H9 (cell line): ENCODE measurements around the gene DNAJC10. TPM values are rescaled to one million over a fixed set of nuclear protein-coding genes. Genes with fewer than 3 reads are reported as not detected.

ENCODE experiments used
- DNase-seq: peaks from one replicate; pipeline ENCODE4 v3.0.0-alpha.2; 2017
- H2AFZ ChIP-seq: one replicate; pipeline ENCODE4 v1.6.1; 2013; ENCODE audit warnings: mild to moderate bottlenecking, low read length, control low read depth, moderate library complexity
- H2AK5ac ChIP-seq: 2 replicates; pipeline ENCODE4 v1.6.1; 2013; ENCODE audit warnings: low read length, control low read depth, mixed read lengths; ENCODE audit not compliant: insufficient read length
- H2BK120ac ChIP-seq: one replicate; pipeline ENCODE4 v1.6.1; 2013; ENCODE audit warnings: low read depth, mild to moderate bottlenecking, low read length, control low read depth, inconsistent platforms; ENCODE audit not compliant: poor library complexity, severe bottlenecking
- H2BK12ac ChIP-seq: 2 replicates; pipeline ENCODE4 v1.6.1; 2013; ENCODE audit warnings: low read length, control low read depth, mixed read lengths, low read depth; ENCODE audit not compliant: insufficient read length
- H2BK15ac ChIP-seq: 2 replicates; pipeline ENCODE4 v1.6.1; 2013; ENCODE audit warnings: low read depth, low read length, control low read depth
- H2BK20ac ChIP-seq: one replicate; pipeline ENCODE4 v1.6.1; 2013; ENCODE audit warnings: low read depth, mild to moderate bottlenecking, low read length, control low read depth, inconsistent platforms; ENCODE audit not compliant: poor library complexity, severe bottlenecking
- H2BK5ac ChIP-seq: 2 replicates; pipeline ENCODE4 v1.6.1; 2013; ENCODE audit warnings: low read length, control low read depth, mixed read lengths; ENCODE audit not compliant: insufficient read length
- H3K14ac ChIP-seq: 2 replicates; pipeline ENCODE4 v1.6.1; 2013; ENCODE audit warnings: low read length, control low read depth; ENCODE audit not compliant: insufficient read depth
- H3K18ac ChIP-seq: 2 replicates; pipeline ENCODE4 v1.6.1; 2013; ENCODE audit warnings: low read depth, mild to moderate bottlenecking, mixed read lengths, low read length, control low read depth; ENCODE audit not compliant: insufficient read length
- H3K23ac ChIP-seq: 2 replicates; pipeline ENCODE4 v1.6.1; 2013; ENCODE audit warnings: low read length, control low read depth, mixed read lengths, low read depth; ENCODE audit not compliant: insufficient read length
- H3K23me2 ChIP-seq: 2 replicates; pipeline ENCODE4 v1.6.1; 2013; ENCODE audit warnings: low read depth, mild to moderate bottlenecking, mixed read lengths, low read length, control low read depth; ENCODE audit not compliant: insufficient read length, poor library complexity, severe bottlenecking
- H3K27ac ChIP-seq: 2 replicates; pipeline ENCODE4 v1.5.1; 2013; ENCODE audit warnings: low read length, control low read depth, mixed read lengths, low read depth; ENCODE audit not compliant: insufficient read length
- H3K27me3 ChIP-seq: 2 replicates; pipeline ENCODE4 v1.6.1; 2013; ENCODE audit warnings: low read length, control low read depth, inconsistent platforms; ENCODE audit not compliant: insufficient read depth
- H3K4ac ChIP-seq: 2 replicates; pipeline ENCODE4 v1.6.1; 2013; ENCODE audit warnings: low read depth, mild to moderate bottlenecking, control low read depth, inconsistent platforms, low read length, moderate library complexity
- H3K4me1 ChIP-seq: 2 replicates; pipeline ENCODE4 v1.6.1; 2013; ENCODE audit warnings: low read length, control low read depth, inconsistent platforms; ENCODE audit not compliant: insufficient read depth
- H3K4me2 ChIP-seq: 2 replicates; pipeline ENCODE4 v1.6.1; 2013; ENCODE audit warnings: low read length, control low read depth, mixed read lengths; ENCODE audit not compliant: insufficient read length, insufficient read depth
- H3K56ac ChIP-seq: 2 replicates; pipeline ENCODE4 v1.6.1; 2013; ENCODE audit warnings: low read depth, mild to moderate bottlenecking, mixed read lengths, low read length, control low read depth; ENCODE audit not compliant: insufficient read length
- H3K79me1 ChIP-seq: 2 replicates; pipeline ENCODE4 v1.6.1; 2013; ENCODE audit warnings: low read depth, mild to moderate bottlenecking, moderate library complexity, low read length, control low read depth, inconsistent platforms; ENCODE audit not compliant: insufficient read depth, poor library complexity, severe bottlenecking
- H3K79me2 ChIP-seq: 2 replicates; pipeline ENCODE4 v1.6.1; 2013; ENCODE audit warnings: low read length, control low read depth, inconsistent platforms; ENCODE audit not compliant: insufficient read depth
- H3K9ac ChIP-seq: 2 replicates; pipeline ENCODE4 v1.6.1; 2013; ENCODE audit warnings: low read length, control low read depth, mixed read lengths; ENCODE audit not compliant: insufficient read length; ENCODE audit errors: extremely low read depth
- H3K9me3 ChIP-seq: one replicate; pipeline ENCODE4 v1.6.1; 2013; ENCODE audit warnings: low read depth, low read length, inconsistent platforms; ENCODE audit not compliant: control insufficient read depth
- H3T11ph ChIP-seq: one replicate; pipeline ENCODE4 v1.6.1; 2013; ENCODE audit warnings: mild to moderate bottlenecking, low read length, control low read depth, inconsistent platforms
- H4K20me1 ChIP-seq: one replicate; pipeline ENCODE4 v1.6.1; 2013; ENCODE audit not compliant: control insufficient read depth, insufficient read length, insufficient read depth
- H4K5ac ChIP-seq: 2 replicates; pipeline ENCODE4 v1.6.1; 2013; ENCODE audit warnings: low read depth, mild to moderate bottlenecking, mixed read lengths, low read length, control low read depth; ENCODE audit not compliant: insufficient read length
- H4K8ac ChIP-seq: replicated peaks from 2 replicates; pipeline ENCODE4 v1.6.1; 2013; ENCODE audit warnings: low read length, control low read depth, mixed read lengths, low read depth; ENCODE audit not compliant: insufficient read length
- H4K91ac ChIP-seq: 2 replicates; pipeline ENCODE4 v1.6.1; 2013; ENCODE audit warnings: low read depth, mild to moderate bottlenecking, moderate library complexity, mixed read lengths, low read length, control low read depth; ENCODE audit not compliant: insufficient read length
- H3K27ac Mint-ChIP-seq, 3 experiments: 2 replicates in 2 of 3; 3 replicates in 1 of 3; pipeline ENCODE4 v1.8.0; 2020 to 2021; ENCODE audit warnings: mixed read lengths in 3 of 3, mild to moderate bottlenecking in 1 of 3, moderate library complexity in 1 of 3
- H3K27me3 Mint-ChIP-seq: 2 replicates; pipeline ENCODE4 v1.8.0; 2021; ENCODE audit warnings: low read depth, mild to moderate bottlenecking, moderate library complexity, mixed read lengths
- H3K36me3 Mint-ChIP-seq, 3 experiments: 2 replicates in 2 of 3; 3 replicates in 1 of 3; pipeline ENCODE4 v1.8.0; 2020 to 2021; ENCODE audit warnings: low read depth in 3 of 3, mixed read lengths in 3 of 3; ENCODE audit not compliant: insufficient read depth in 1 of 3
- H3K4me1 Mint-ChIP-seq, 2 experiments: 2 replicates each; pipeline ENCODE4 v1.8.0; 2020; ENCODE audit warnings: mixed read lengths in 2 of 2
- H3K4me3 Mint-ChIP-seq, 2 experiments: 2 replicates in 1 of 2; 3 replicates in 1 of 2; pipeline ENCODE4 v1.8.0; 2020 to 2021; ENCODE audit warnings: mild to moderate bottlenecking in 2 of 2, mixed read lengths in 2 of 2, moderate library complexity in 1 of 2
- H3K9me3 Mint-ChIP-seq, 2 experiments: 2 replicates in 1 of 2; 3 replicates in 1 of 2; pipeline ENCODE4 v1.8.0; 2020; ENCODE audit warnings: mild to moderate bottlenecking in 2 of 2, mixed read lengths in 2 of 2, moderate library complexity in 1 of 2
- total RNA-seq: library from RNA; stranded (reverse); gene quantifications from 2 replicates; pipeline ENCODE4 v1.2.1, GENCODE V29; 2021
- TF ChIP-seq, protein P1 (sequence below): fragments of 200-600 bp; sonication (generic); conservative IDR thresholded peaks from 3 replicates; pipeline ENCODE4 v1.8.0; 2021; ENCODE audit warnings: antibody characterized with exemption, mild to moderate bottlenecking

Gene DNAJC10
- total RNA-seq, 1 experiment from 2014 or later: 129 TPM

GRCh38 chr2:182730486-182730885, 14.4 kb downstream of the DNAJC10 start:
- Histone ChIP-seq H3K9ac (no peak overlapping the region), H2BK120ac (no peak overlapping the region), H3K18ac (no peak overlapping the region), H3K27me3 (no peaks in the 10 kb centered on the region), H3K79me2 (no peaks in the 10 kb centered on the region), H4K8ac (no peak overlapping the region), H3K27ac (no peak overlapping the region), H3K79me1 (no peaks in the 10 kb centered on the region), H4K5ac (no peak overlapping the region), H2BK5ac (no peak overlapping the region), H2AK5ac (no peak overlapping the region), H3K4ac (no peak overlapping the region), H3K9me3 (no peaks in the 10 kb centered on the region), H3K14ac (no peak overlapping the region), H3T11ph (no peak overlapping the region), H3K56ac (no peak overlapping the region), H2BK12ac (no peak overlapping the region), H3K4me2 (no peak overlapping the region), H3K23ac (no peak overlapping the region), H3K23me2 (no peaks in the 10 kb centered on the region), H2AFZ (no peak overlapping the region), H4K91ac (no peak overlapping the region), H2BK20ac (no peak overlapping the region), H3K4me1 (no peaks in the 10 kb centered on the region), H4K20me1 (no peaks in the 10 kb centered on the region), H2BK15ac (no peak overlapping the region)
- Mint-ChIP-seq H3K4me1 (no peaks in the 10 kb centered on the region), H3K9me3 (no peaks in the 10 kb centered on the region), H3K4me3 (no peak overlapping the region), H3K36me3 (peaks cover 4 to 47% (median 32%) of the 10 kb centered on the region in 3 experiments; a peak in 5 of 7 replicates), H3K27ac (peak overlapping the region in 1 of 3 experiments; percentile 7; a peak in 1 of 7 replicates), H3K27me3 (no peaks in the 10 kb centered on the region)
- DNase-seq: no peak
- TF ChIP-seq, protein P1, sequence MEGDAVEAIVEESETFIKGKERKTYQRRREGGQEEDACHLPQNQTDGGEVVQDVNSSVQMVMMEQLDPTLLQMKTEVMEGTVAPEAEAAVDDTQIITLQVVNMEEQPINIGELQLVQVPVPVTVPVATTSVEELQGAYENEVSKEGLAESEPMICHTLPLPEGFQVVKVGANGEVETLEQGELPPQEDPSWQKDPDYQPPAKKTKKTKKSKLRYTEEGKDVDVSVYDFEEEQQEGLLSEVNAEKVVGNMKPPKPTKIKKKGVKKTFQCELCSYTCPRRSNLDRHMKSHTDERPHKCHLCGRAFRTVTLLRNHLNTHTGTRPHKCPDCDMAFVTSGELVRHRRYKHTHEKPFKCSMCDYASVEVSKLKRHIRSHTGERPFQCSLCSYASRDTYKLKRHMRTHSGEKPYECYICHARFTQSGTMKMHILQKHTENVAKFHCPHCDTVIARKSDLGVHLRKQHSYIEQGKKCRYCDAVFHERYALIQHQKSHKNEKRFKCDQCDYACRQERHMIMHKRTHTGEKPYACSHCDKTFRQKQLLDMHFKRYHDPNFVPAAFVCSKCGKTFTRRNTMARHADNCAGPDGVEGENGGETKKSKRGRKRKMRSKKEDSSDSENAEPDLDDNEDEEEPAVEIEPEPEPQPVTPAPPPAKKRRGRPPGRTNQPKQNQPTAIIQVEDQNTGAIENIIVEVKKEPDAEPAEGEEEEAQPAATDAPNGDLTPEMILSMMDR: no peak
